OCI-LY3 (cell line): Measurements from ENCODE around the gene HNRNPH2.

Experiments
- H2AFZ ChIP-seq: fragments of 200-600, 300-600 bp; shearing (Covaris generic); 2 replicates; pipeline ENCODE4 v1.6.0; 2014; ENCODE audit warnings: antibody characterized with exemption, low read depth, low read length
- H3K27ac ChIP-seq: fragments of 200-600, 300-600 bp; sonication (generic); 2 replicates; pipeline ENCODE4 v1.5.1; 2014; ENCODE audit warnings: mild to moderate bottlenecking, low read length, moderate library complexity, mixed read lengths
- H3K27me3 ChIP-seq: fragments of 200-600, 300-600 bp; sonication (generic); 2 replicates; pipeline ENCODE4 v1.6.1; 2014; ENCODE audit warnings: low read depth, low read length, mixed read lengths
- H3K36me3 ChIP-seq: fragments of 200-600, 300-600 bp; sonication (generic); replicated peaks from 2 replicates; pipeline ENCODE3; 2014; ENCODE audit warnings: low read depth, low read length, mixed read lengths
- H3K4me1 ChIP-seq: fragments of 300-600, 200-600 bp; sonication (generic); 2 replicates; pipeline ENCODE4 v1.6.1; 2014; ENCODE audit warnings: low read length, mixed read lengths
- H3K4me2 ChIP-seq: fragments of 200-600, 300-600 bp; sonication (generic); 2 replicates; pipeline ENCODE4 v1.6.1; 2014; ENCODE audit warnings: low read length, mixed read lengths
- H3K4me3 ChIP-seq: fragments of 300-600, 200-600 bp; sonication (generic); 2 replicates; pipeline ENCODE4 v1.5.1; 2014; ENCODE audit warnings: antibody characterized with exemption, mild to moderate bottlenecking, low read length, moderate library complexity
- H3K79me2 ChIP-seq: fragments of 300-600, 200-600 bp; shearing (Covaris generic); 2 replicates; pipeline ENCODE4 v1.6.1; 2014; ENCODE audit warnings: mild to moderate bottlenecking, low read length, mixed read lengths
- H3K9ac ChIP-seq: fragments of 300-600, 200-600 bp; shearing (Covaris generic); 2 replicates; pipeline ENCODE4 v1.6.0; 2014; ENCODE audit warnings: mild to moderate bottlenecking, low read length, moderate library complexity
- H3K9me3 ChIP-seq: fragments of 200-600, 300-600 bp; shearing (Covaris generic); 2 replicates; pipeline ENCODE4 v1.6.1; 2014; ENCODE audit warnings: low read length, mixed read lengths; ENCODE audit not compliant: insufficient read depth
- H4K20me1 ChIP-seq: fragments of 200-600, 300-600 bp; sonication (generic); 2 replicates; pipeline ENCODE4 v1.6.1; 2016; ENCODE audit warnings: low read length, mixed read lengths; ENCODE audit not compliant: insufficient read depth
- CTCF ChIP-seq: fragments of 200-600, 300-600 bp; sonication (generic); IDR thresholded peaks from 2 replicates; pipeline ENCODE4 v1.5.1; 2014; ENCODE audit warnings: antibody characterized with exemption, low read length, low read depth
- EZH2phosphoT487 ChIP-seq: fragments of 200-600 bp; shearing (Covaris generic); IDR thresholded peaks from 2 replicates; pipeline ENCODE4 v1.6.1; 2018; ENCODE audit warnings: antibody characterized with exemption, mixed run types, low read depth

Gene HNRNPH2

GRCh38 chrX:101362757-101363156, 45.3 kb upstream of the HNRNPH2 start:
- H2AFZ ChIP-seq: no peak overlapping the region
- H3K4me2 ChIP-seq: no peak overlapping the region
- H3K27me3 ChIP-seq: no peaks in the 10 kb centered on the region
- no peaks in the 10 kb centered on the region for H3K9me3 ChIP-seq
- TF ChIP-seq CTCF (no peak), EZH2phosphoT487 (no peak)
- no peaks in the 10 kb centered on the region for H3K79me2 ChIP-seq
- H4K20me1 ChIP-seq: no peaks in the 10 kb centered on the region
- peaks cover 8% of the 10 kb centered on the region; the same call in 1 of the 2 replicates for H3K4me1 ChIP-seq
- no peak overlapping the region for H3K4me3 ChIP-seq
- H3K27ac ChIP-seq: no peak overlapping the region
- no peak overlapping the region for H3K9ac ChIP-seq
- H3K36me3 ChIP-seq: peaks cover 37% of the 10 kb centered on the region

- H3K4me2 ChIP-seq: no peak overlapping the region
- no peak for TF ChIP-seq EZH2phosphoT487
- TF ChIP-seq CTCF: no peak
- H3K9me3 ChIP-seq: no peaks in the 10 kb centered on the region
- no peak overlapping the region for H3K4me3 ChIP-seq
- no peak overlapping the region for H2AFZ ChIP-seq
- H3K9ac ChIP-seq: no peak overlapping the region
- no peaks in the 10 kb centered on the region for H3K79me2 ChIP-seq
- H3K27me3 ChIP-seq: no peaks in the 10 kb centered on the region
- peaks cover 44% of the 10 kb centered on the region for H3K36me3 ChIP-seq
- H3K4me1 ChIP-seq: peaks cover 4% of the 10 kb centered on the region
- H3K27ac ChIP-seq: no peak overlapping the region
- H4K20me1 ChIP-seq: no peaks in the 10 kb centered on the region
Observed at GRCh38 chrX:101365301-101365795, 42.7 kb upstream of the HNRNPH2 start.

- H3K4me2 ChIP-seq: no peak overlapping the region
Observed at GRCh38 chrX:101368800-101369199, 39.2 kb upstream of the HNRNPH2 start.

DNA sequence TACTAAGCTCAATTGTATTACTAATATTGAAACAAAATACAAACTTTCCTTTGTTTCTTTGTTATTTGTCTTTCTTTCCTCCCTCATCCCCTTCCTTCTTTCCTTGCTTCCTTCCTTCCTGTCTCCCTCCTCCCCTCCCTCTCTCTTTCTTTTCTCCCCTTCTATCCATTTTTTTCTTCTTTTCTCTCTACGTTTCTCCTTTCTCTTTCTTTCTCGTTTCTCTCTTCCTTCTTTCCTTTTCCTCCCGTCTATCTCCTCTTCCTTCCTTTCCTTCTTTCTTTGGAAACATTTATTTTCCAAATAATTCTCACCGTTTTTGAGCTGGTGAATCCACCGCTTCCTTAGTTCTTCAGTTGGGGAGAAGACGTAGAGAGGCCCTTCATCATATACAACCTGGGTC, 38.3 kb upstream of the HNRNPH2 start:
- H3K27ac ChIP-seq: no peak overlapping the region
- H4K20me1 ChIP-seq: 0 out of 2 replicates have a peak, but pooled peaks cover 3% of the 10 kb centered on the region
- no peak overlapping the region for H3K9ac ChIP-seq
- H3K4me3 ChIP-seq: no peak overlapping the region
- peaks cover 47% of the 10 kb centered on the region for H3K36me3 ChIP-seq
- no peak overlapping the region for H3K4me2 ChIP-seq
- no peaks in the 10 kb centered on the region for H3K27me3 ChIP-seq
- H2AFZ ChIP-seq: no peak overlapping the region
- H3K9me3 ChIP-seq: no peaks in the 10 kb centered on the region
- peaks cover 23% of the 10 kb centered on the region for H3K4me1 ChIP-seq
- TF ChIP-seq EZH2phosphoT487 (no peak), CTCF (no peak)
- no peaks in the 10 kb centered on the region for H3K79me2 ChIP-seq

More at GRCh38 chrX:101368800-101369199, 39.2 kb upstream of the HNRNPH2 start:
- no peak overlapping the region for H3K27ac ChIP-seq
- no peaks in the 10 kb centered on the region for H3K9me3 ChIP-seq
- no peaks in the 10 kb centered on the region for H3K79me2 ChIP-seq
- no peak overlapping the region for H3K9ac ChIP-seq
- H3K36me3 ChIP-seq: peaks cover 40% of the 10 kb centered on the region
- no peak overlapping the region for H2AFZ ChIP-seq
- H4K20me1 ChIP-seq: 0 out of 2 replicates have a peak, but pooled peaks cover 3% of the 10 kb centered on the region
- peaks cover 23% of the 10 kb centered on the region for H3K4me1 ChIP-seq
- TF ChIP-seq EZH2phosphoT487 (no peak), CTCF (no peak)
- no peaks in the 10 kb centered on the region for H3K27me3 ChIP-seq
- H3K4me3 ChIP-seq: no peak overlapping the region
